GM12891 (cell line): ENCODE measurements around the gene AVPR2.

Experiments
- DNase-seq: peaks from one replicate; pipeline ENCODE4 v3.0.0; 2011; ENCODE audit warnings: low spot score; ENCODE audit not compliant: insufficient read length
- FAIRE-seq: peaks from 2 replicates; lab custom pipeline; 2011; peaks lifted over from hg19 to GRCh38; lab: Jason Lieb, UNC
- PAX5 ChIP-seq: IDR thresholded peaks from 2 replicates; pipeline ENCODE4 v1.6.1; 2011; ENCODE audit warnings: low read length, moderate library complexity, mild to moderate bottlenecking; ENCODE audit not compliant: insufficient read depth, severe bottlenecking
- POLR2A ChIP-seq: IDR thresholded peaks from 2 replicates; pipeline ENCODE4 v1.6.1; 2011; ENCODE audit warnings: low read depth, low read length, control low read depth
- POLR2AphosphoS5 ChIP-seq: IDR thresholded peaks from 2 replicates; pipeline ENCODE4 v1.6.1; 2011; ENCODE audit warnings: low read depth, low read length, control low read depth
- POU2F2 ChIP-seq: IDR thresholded peaks from 2 replicates; pipeline ENCODE4 v1.6.1; 2011; ENCODE audit warnings: low read depth, mild to moderate bottlenecking, control low read depth, low read length, moderate library complexity
- SPI1 ChIP-seq: IDR thresholded peaks from 2 replicates; pipeline ENCODE4 v1.6.1; 2011; ENCODE audit warnings: low read depth, low read length, control low read depth
- TAF1 ChIP-seq: IDR thresholded peaks from 2 replicates; pipeline ENCODE4 v1.6.1; 2011; ENCODE audit warnings: low read depth, low read length, control low read depth

AVPR2 gene

GRCh38 chrX:153939573-153939972 is 35.1 kb downstream of the AVPR2 start:
- DNase-seq (no peak), FAIRE-seq (no peak)
- no peak for TF ChIP-seq POU2F2
- TF ChIP-seq POLR2AphosphoS5, result no peak
- TF ChIP-seq SPI1, result no peak
- no peak for TF ChIP-seq TAF1
- TF ChIP-seq PAX5, result no peak
- TF ChIP-seq POLR2A, result no peak

- DNase-seq, result no peak
- TF ChIP-seq POU2F2 (no peak), PAX5 (no peak), POLR2A (no peak), TAF1 (no peak), SPI1 (no peak), POLR2AphosphoS5 (no peak)
- no peak for FAIRE-seq
These were observed 37.1 kb downstream of the AVPR2 start for GRCh38 chrX:153941336-153942252.

GRCh38 chrX:153944140-153944799 is 39.8 kb downstream of the AVPR2 start, which contains the start of gene RENBP:
Gene RENBP, minus strand, starts transcription at chrX:153944643. Its CDS starts 33 bp downstream, at chrX:153944610.
- TF ChIP-seq TAF1, result no peak
- TF ChIP-seq PAX5, result no peak
- TF ChIP-seq POLR2AphosphoS5, result no peak
- no peak for TF ChIP-seq POU2F2
- TF ChIP-seq POLR2A, result no peak
- no peak for TF ChIP-seq SPI1
- peak; percentile 85 for FAIRE-seq
- DNase-seq, result no peak

- DNase-seq (no peak), FAIRE-seq (peak; percentile 50)
- TF ChIP-seq POU2F2 (no peak), PAX5 (no peak), POLR2A (no peak), POLR2AphosphoS5 (no peak), TAF1 (no peak)
These were observed 40.3 kb downstream of the AVPR2 start for GRCh38 chrX:153944800-153945150.

GRCh38 chrX:153945956-153946943 is 41.8 kb downstream of the AVPR2 start:
- FAIRE-seq (peak; percentile 84), DNase-seq (no peak)
- TF ChIP-seq SPI1 (no peak), POU2F2 (no peak), TAF1 (no peak), POLR2AphosphoS5 (no peak; the same call in none of the 2 replicates), PAX5 (no peak)

GRCh38 chrX:153947009-153947769 is 42.7 kb downstream of the AVPR2 start:
- DNase-seq (no peak), FAIRE-seq (peak; percentile 91)
- TF ChIP-seq POLR2AphosphoS5 (0 out of 2 replicates have a peak, but pooled peaks have one; percentile 32), POLR2A (peak; percentile 54), POU2F2 (no peak)

- FAIRE-seq (no peak), DNase-seq (no peak)
- TF ChIP-seq POLR2AphosphoS5 (no peak), PAX5 (no peak), POLR2A (no peak), POU2F2 (no peak), TAF1 (no peak), SPI1 (no peak)
These were observed 43.6 kb downstream of the AVPR2 start for GRCh38 chrX:153948002-153948466.
